Stimulated activated CD8-positive, alpha-beta memory T cell treated with anti-CD3 and anti-CD28 coated beads, Interleukin-7, amount 100 ng/mL, for 48 hours (primary cell): Measurements from ENCODE around the gene ANKK1.

Source experiments
- DNase-seq, 2 donors: peaks; one replicate each; pipeline ENCODE4 v3.0.0-alpha.2; 2020; ENCODE audit warnings: low read depth in 1 of 2; ENCODE audit errors: extremely low read depth in 1 of 2

ANKK1 gene

GRCh38 chr11:113408206-113408605 lies 20.6 kb downstream of the ANKK1 start:
- no peak for DNase-seq

GRCh38 chr11:113408887-113409286 lies 21.3 kb downstream of the ANKK1 start:
- no peak for DNase-seq

- DNase-seq: no peak
These were observed 21.9 kb downstream of the ANKK1 start for GRCh38 chr11:113409526-113409925.

DNA sequence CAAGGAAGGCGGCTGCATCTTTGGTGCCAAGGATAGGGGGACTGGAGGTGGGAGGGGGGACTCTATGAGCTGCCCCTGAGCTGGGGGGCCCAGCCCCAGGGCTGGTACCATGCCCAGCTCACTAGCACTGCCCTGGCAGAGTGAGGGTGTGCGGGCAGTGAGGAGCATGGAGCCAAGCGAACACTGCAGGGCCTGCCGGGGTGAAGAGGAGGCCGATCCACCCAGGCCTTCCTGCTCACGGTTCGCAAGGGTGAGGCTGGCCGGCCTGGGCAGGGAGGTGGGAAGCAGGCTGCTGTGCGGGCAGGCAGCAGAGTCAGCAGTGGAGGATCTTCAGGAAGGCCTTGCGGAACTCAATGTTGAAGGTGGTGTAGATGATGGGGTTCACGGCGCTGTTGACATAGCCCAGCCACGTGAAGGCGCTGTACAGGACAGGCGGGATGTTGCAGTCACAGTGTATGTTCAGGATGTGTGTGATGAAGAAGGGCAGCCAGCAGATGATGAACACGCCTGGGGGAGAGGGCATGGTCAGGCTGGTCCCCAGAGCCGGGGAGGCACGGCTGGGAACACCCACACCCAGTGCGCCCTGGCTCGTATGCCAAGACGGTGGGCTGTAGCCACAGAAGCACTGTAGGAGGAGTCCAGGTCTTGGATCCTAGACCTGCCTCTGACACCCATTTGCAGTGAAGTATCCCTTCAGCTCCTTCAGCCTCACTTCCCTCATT lies 23.0 kb downstream of the ANKK1 start:
- DNase-seq: no peak

DNA sequence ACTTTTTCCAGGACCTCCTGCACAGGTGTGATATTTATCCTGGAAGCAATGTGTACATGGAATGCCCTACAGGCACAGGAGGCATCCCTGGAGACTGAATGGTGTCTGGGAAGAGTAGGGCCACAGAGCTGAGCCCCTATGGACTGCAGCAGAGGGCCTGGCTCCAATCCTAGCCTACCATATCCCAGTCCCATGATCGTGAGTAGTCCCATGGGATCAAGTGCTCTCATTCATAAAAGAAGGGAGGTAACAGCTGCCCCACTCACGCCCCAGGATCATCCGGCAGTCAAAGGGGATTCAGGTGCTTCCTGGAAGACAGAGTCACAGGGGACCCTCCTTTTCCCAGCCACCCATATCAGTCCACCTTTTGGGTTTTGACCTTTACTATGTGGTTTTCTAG lies 24.0 kb downstream of the ANKK1 start:
- no peak for DNase-seq

GRCh38 chr11:113412675-113413074 lies 25.1 kb downstream of the ANKK1 start:
- no peak for DNase-seq

DNA sequence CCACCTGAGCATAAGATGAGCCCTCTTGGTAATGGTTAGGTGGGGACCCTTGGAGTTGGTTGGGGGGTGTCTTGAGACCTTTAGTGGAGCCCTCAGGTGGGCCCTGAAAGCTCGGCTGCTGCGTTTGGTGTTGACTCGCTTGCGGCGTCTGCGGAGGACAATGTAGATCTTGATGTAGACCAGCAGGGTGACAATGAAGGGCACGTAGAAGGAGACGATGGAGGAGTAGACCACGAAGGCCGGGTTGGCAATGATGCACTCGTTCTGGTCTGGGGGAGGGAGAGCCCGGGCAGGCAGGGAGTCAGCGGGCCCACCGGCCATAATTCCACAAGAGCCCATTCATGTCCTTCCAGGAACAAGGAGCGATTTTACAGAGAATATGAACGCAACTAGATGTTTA lies 27.8 kb downstream of the ANKK1 start:
- DNase-seq: no peak

- DNase-seq: no peak
These were observed 29.8 kb downstream of the ANKK1 start for GRCh38 chr11:113417428-113417827.

- no peak for DNase-seq
These were observed 31.9 kb downstream of the ANKK1 start for GRCh38 chr11:113419454-113420003.

- DNase-seq: no peak
These were observed 33.2 kb downstream of the ANKK1 start for GRCh38 chr11:113420808-113421207.

DNA sequence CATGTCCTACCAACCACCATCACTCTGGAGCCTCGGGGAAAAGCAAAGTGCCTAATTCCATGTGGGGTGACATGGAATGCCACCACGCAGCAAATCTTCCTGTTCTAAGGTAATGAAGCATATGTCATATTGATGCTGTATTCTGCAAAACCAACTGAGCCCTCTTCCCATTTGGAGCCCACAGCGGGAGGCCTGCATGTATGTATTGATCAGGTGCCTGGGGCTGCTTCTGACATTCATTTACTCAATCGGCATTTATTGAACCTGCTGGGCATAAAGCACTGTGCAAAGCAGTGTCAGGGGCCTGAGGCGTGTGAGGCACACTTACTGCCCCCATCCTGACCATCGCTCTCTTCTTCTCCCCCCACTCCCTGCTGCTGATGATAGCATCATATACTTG lies 39.1 kb downstream of the ANKK1 start:
- no peak for DNase-seq

GRCh38 chr11:113431746-113432145 lies 44.2 kb downstream of the ANKK1 start:
- DNase-seq: no peak

DNA sequence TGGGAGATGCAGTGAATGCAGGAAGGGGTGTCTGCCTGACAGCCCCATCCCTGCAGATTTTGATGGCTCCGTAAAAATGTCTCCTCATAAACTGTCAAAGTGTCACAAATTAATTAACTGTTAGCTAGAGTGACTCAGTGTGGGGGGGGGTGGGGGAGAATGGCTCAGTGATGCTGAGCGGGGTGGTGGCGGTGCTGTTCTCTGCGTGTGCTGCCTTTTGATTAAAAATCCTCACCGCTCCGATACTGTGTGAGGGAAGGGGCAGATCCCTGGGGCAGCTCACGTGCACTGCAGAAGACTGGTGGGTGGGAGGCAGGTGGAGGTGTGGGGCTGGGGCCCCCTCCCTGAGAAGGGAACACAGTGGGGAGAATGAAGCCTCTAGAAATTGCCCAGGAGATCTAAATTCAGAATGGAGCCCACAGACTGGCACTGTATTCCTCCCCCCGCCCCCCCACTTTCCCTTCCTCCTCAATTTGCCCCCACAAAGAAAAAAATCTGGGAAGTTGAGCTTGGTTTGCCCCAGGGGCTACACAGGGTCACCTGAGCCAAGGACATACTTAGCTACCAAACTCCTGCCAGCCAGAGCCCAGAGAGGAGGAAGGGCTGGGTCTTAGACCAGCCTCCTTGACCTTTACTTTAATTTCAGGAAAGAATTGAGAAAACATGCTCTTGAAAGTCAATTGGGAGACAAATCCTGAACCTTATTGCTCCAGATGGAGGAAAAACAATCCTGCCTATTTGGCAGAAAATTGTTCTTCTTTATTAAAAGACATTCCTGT lies 47.8 kb downstream of the ANKK1 start:
- no peak for DNase-seq

GRCh38 chr11:113436672-113437252 lies 49.2 kb downstream of the ANKK1 start:
- no peak for DNase-seq

DNA sequence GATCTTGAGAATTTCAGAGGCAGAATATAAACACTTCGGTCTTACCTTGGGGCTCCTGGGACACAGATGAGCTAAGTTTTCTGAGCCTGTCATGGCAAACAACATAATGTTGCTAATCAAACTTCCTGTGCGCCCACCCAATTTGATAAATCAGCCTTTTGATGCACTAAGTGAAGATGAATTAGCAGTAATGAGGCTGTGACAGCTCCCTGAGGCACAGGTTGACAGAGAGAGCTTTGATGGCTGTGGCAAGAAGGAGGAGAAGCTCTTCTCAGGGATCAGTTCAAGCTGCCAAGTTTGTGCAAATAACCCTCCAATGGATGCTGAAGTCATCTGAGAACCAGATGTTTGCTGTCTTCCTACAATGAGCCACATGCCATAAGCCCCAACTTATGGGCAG lies 53.2 kb downstream of the ANKK1 start:
- DNase-seq: no peak

- DNase-seq: no peak
These were observed 57.0 kb downstream of the ANKK1 start for GRCh38 chr11:113444502-113445123.

DNA sequence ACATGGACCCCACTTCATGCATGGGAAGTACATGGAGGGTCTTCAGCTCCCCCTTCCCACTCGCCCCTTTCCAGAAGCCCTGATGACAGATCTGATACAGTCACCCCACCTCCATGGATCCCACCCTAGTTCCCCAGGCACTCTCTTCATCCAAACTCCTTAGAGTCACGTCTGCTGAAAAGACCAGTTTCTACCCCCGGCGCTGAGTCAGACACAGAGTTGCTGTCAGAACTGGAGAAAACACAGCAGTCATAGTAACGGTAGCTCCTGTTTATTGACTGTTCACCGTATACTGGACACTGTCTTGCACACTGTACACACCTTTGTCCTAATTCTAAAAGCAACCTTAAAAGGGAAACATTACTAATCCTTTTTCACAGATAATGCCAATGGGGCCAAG lies 58.5 kb downstream of the ANKK1 start:
- DNase-seq: no peak

DNA sequence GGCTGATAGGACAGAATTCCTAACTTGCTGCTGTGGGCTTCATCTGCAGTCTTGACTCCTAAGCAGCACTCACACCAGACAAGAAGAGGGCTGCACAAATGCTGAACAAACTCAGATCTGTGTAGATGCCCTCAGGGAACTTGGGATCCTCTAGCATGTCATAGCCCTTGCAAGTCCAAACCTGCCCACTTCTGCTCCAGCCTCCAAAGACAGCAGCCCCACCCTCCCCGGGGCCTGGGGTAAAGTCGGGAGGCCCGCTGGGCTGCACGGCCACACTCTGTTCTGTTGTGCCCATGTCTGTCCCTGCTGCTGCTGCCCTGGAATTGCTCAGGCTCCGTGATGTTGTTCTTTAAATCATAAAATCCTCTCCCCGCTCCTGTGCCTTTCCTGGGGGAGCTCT lies 59.4 kb downstream of the ANKK1 start:
- DNase-seq: no peak

DNA sequence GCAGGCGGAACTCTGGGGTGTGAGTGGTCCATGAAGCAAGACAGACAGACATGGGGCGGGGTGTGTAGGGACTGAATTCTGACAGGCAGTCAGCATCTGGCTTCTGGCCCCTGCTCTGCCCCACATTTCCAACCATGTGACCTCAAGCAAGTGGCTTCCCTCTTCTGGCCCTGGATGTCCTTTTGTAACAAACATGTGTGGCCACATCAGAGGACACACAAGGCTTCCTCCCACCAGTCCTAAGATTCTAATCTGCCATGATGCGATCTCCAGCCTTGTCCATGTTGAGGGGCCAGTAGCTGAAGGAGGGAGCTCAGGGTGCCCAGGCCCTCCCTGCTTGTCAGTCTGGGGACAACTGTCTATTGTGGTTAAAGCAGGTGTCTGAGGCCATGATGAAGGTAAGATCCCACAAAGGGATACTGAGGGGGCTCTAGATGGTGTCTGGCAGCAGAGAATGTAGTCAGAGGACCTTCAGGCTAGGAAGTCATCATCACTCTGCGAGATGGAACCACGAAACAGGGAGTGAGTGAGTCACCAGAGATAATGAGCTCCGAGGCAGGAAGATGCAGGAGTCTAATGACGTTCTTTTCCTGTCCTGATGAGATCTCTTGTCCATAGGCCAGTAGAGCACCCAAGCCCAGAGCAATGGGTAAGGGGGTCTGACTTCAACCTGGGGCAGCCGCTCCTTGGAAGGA lies 60.2 kb downstream of the ANKK1 start:
- no peak for DNase-seq

- DNase-seq: no peak
These were observed 60.7 kb downstream of the ANKK1 start for GRCh38 chr11:113448316-113448677.

GRCh38 chr11:113449743-113450142 lies 62.2 kb downstream of the ANKK1 start:
- DNase-seq: no peak
